Right lobe of liver (tissue), 6 donors: Measurements from ENCODE around the gene KRTCAP2. TPM values are rescaled to one million over a fixed set of nuclear protein-coding genes. Genes with fewer than 3 reads are reported as not detected.

Experiments
- ATAC-seq, 4 donors: fragments of 200-7000 bp; cut with Tn5 transposase; one replicate each; pipeline ENCODE4 v1.9.1; 2020; ENCODE audit warnings: mild to moderate bottlenecking in 4 of 4, moderate library complexity in 4 of 4
- DNase-seq, 3 donors: peaks; one replicate each; pipeline ENCODE4 v3.0.0-alpha.2; 2020
- H3K27ac ChIP-seq, 3 donors: fragments of 200-600 bp; one replicate each; pipeline ENCODE4 v1.8.0; 2022
- H3K27me3 ChIP-seq, 2 donors: fragments of 200-600 bp; one replicate each; pipeline ENCODE4 v1.8.0; 2022
- H3K36me3 ChIP-seq, 4 donors: fragments of 200-600 bp; sonication (generic) in 1 of 4; one replicate each; pipeline versions ENCODE4 v1.5.1 to v1.8.0; 2017 to 2022; ENCODE audit warnings: control low read depth in 1 of 4
- H3K4me1 ChIP-seq, 4 donors: fragments of 200-600 bp; sonication (generic) in 1 of 4; one replicate each; pipeline versions ENCODE4 v1.5.1 to v1.8.0; 2017 to 2022; ENCODE audit warnings: control low read depth in 1 of 4
- H3K4me3 ChIP-seq, 3 donors: fragments of 200-600 bp; one replicate each; pipeline ENCODE4 v1.8.0; 2022
- H3K9me3 ChIP-seq, 4 donors: fragments of 200-600 bp; sonication (generic) in 1 of 4; one replicate each; pipeline versions ENCODE4 v1.5.1 to v1.8.0; 2017 to 2022; ENCODE audit warnings: control low read depth in 1 of 4
- POLR2A ChIP-seq: fragments of 450-650 bp; IDR thresholded peaks from one replicate; pipeline ENCODE4 v1.6.1; 2017; ENCODE audit warnings: antibody characterized with exemption, mild to moderate bottlenecking
- WGBS: methylation state at CpG from one replicate; pipeline ENCODE4 v1.1.6; 2018; ENCODE audit warnings: low coverage, low lambda C conversion rate; ENCODE audit not compliant: insufficient coverage; ENCODE audit errors: missing lambda C conversion rate; 5-methylcytosine and 5-hydroxymethylcytosine counted together
- intact Hi-C, 2 donors: fragments of 100-400 bp; cut with DNase I; formaldehyde crosslinking; loops; one replicate each; pipeline versions ENCODE4 v1.11.2 to v1.14.1; 2022
- total RNA-seq, 6 experiments: library from RNA; depleted of rRNA in 2 of 6; stranded (reverse); fragments of >200 nt in 2 of 6; fragmentation: NEBNext Ultra II Directional in 3 of 6; extraction: Animal tissue kit (Norgen Biotek cat#: 25700) in 3 of 6; gene quantifications; one replicate each; pipeline versions ENCODE4 v1.1.0 to v1.2.4, GENCODE V29; 2016 to 2023
- TF ChIP-seq, protein P1 (sequence below), 4 donors: fragments of 200-600 bp in 3 of 4; fragments of 450-650 bp in 1 of 4; IDR thresholded peaks; one replicate each; pipeline versions ENCODE4 v1.5.1 to v1.8.0; 2016 to 2022; ENCODE audit warnings: antibody characterized with exemption in 4 of 4, mild to moderate bottlenecking in 2 of 4
- donor health status: DM: no; HTN: yes; CAD: no.
- donor health status: DM: no; HTN: no; CAD: no.
- donor health status: DM: no; HTN: no; CAD: no.
- donor health status: DM: no; HTN: yes; CAD: no.
- donor health status: DM: no; HTN: yes; CAD: no.

Gene KRTCAP2
- total RNA-seq, 6 experiments from 2014 or later = 85.5 to 145 (median 99.9) TPM

DNA sequence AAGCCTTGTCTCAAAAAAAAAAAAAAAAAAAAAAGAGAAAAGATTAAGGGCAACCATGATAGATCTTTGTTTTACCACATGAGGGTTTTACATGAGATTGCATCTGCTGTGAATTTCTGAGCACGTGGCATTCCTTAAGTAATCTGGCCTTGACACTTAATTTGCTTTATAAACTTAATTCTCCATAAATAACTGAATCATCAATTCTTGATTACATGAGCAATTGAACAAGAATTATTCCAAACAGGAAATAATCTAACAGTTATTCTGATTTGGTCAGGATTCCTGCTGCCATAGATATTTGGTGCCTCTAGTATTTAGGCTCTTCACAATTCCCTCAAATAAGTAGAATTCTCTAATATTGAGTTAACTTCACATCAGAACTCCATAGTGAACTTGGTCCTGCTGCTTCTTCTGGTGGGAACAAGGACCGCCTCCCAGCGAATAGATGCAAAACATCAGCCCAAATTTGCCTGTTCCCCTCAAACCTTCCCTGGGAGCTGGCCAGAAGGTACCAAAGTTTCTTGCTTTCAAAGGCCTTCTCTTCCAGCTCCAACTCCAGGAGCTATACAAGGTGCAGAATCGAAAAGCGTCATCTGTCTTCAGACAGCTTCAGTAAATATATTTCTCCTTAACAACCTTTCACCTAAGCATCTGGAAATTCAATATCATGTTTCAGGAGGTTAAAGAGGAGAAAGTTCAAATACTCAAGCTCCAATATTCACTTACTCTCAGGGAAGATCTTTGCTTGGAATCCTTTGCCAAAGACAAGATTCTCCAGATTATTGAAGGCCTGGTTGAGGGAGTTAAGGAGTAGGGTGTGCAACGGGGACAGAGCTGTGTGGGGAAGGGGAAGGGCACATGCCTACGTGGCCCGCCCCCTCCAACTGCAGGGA, 1.0 kb downstream of the KRTCAP2 start:
- intact Hi-C loops = no loop called here

DNA sequence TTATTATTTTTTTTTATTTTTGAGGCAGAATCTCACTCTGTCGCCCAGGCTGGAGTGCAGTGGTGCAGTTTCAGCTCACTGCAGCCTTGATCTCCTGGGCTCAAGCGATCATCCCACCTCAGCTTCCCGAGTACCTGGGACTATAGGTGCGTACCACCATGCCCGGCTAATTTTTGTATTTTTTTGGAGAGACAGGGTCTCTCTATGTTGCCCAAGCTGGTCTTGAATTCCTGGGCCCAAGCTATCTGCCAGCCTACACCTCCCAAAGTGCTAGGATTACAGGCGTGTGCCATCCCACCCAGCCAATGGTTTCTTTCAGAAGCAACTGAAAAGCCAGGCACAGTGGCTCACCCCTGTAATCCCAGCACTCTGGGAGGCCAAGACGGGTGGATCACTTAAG, 2.3 kb downstream of the KRTCAP2 start:
- DNase-seq = no peak
- TF ChIP-seq, protein P1, sequence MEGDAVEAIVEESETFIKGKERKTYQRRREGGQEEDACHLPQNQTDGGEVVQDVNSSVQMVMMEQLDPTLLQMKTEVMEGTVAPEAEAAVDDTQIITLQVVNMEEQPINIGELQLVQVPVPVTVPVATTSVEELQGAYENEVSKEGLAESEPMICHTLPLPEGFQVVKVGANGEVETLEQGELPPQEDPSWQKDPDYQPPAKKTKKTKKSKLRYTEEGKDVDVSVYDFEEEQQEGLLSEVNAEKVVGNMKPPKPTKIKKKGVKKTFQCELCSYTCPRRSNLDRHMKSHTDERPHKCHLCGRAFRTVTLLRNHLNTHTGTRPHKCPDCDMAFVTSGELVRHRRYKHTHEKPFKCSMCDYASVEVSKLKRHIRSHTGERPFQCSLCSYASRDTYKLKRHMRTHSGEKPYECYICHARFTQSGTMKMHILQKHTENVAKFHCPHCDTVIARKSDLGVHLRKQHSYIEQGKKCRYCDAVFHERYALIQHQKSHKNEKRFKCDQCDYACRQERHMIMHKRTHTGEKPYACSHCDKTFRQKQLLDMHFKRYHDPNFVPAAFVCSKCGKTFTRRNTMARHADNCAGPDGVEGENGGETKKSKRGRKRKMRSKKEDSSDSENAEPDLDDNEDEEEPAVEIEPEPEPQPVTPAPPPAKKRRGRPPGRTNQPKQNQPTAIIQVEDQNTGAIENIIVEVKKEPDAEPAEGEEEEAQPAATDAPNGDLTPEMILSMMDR (IDR thresholded peaks at IDR 0.05) = no peak
- no peak for TF ChIP-seq POLR2A
- Histone ChIP-seq H3K27ac (no peak overlapping the region), H3K4me1 (peaks cover 0 to 7% (median 2%) of the 10 kb centered on the region in 4 donors), H3K9me3 (no peaks in the 10 kb centered on the region), H3K27me3 (no peaks in the 10 kb centered on the region), H3K4me3 (no peak overlapping the region), H3K36me3 (peaks cover 0 to 10% (median 5%) of the 10 kb centered on the region in 4 donors)
- no peak for ATAC-seq
- intact Hi-C loops = no loop called here
- 96% methylated on average over 7 of the region's 7 CpGs for WGBS

More for the DNA sequence above, 1.0 kb downstream of the KRTCAP2 start:
- ATAC-seq = no peak
- Histone ChIP-seq H3K4me3 (peak overlapping the region; percentile 73 to 94 (median 87)), H3K27ac (peak overlapping the region; percentile 73 to 87 (median 78)), H3K36me3 (peaks cover 0 to 10% (median 5%) of the 10 kb centered on the region in 4 donors), H3K4me1 (peaks cover 0 to 7% (median 2%) of the 10 kb centered on the region in 4 donors), H3K9me3 (no peaks in the 10 kb centered on the region), H3K27me3 (no peaks in the 10 kb centered on the region)
- TF ChIP-seq POLR2A = no peak
- TF ChIP-seq, protein P1 (IDR thresholded peaks at IDR 0.05) = no peak
- 38% methylated on average over 7 of the region's 8 CpGs for WGBS
- no peak for DNase-seq

DNA sequence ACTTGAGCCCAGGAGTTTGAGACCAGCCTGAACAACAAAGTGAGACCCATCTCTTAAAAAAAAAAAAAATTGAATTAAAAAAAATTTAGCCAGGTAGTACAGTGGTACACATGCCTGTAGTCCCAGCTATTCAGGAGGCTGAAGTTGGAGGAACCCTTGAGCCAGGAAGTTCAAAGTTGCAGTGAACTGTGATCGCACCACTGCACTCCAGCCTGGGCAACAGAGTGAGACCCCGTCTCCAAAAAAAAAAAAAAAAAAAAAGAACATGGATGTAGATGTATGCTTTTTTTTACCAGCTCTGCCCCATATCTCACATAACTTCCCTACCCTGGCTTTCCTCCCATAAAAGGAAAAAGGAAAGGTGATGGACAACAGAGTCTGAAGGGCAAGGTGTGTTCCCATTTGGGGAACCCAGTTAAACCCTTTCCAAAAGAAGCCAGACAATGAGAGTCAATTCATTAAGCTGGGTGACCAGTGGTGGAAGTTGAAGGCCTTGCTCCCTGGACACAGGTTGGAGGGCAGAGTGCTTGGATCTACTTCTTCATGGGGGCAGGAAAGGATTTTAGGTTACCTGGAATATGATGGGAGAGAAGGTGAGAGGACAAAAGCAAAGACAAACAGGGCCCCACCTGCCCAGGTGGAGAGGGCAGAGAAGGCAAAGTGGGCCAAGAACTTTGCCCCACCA, 2.9 kb downstream of the KRTCAP2 start:
- Histone ChIP-seq H3K4me3 (no peak overlapping the region), H3K27me3 (no peaks in the 10 kb centered on the region), H3K36me3 (peaks cover 0 to 10% (median 5%) of the 10 kb centered on the region in 4 donors), H3K4me1 (peaks cover 0 to 7% (median 2%) of the 10 kb centered on the region in 4 donors), H3K27ac (no peak overlapping the region), H3K9me3 (no peaks in the 10 kb centered on the region)
- ATAC-seq = no peak
- no peak for TF ChIP-seq POLR2A
- TF ChIP-seq, protein P1 (IDR thresholded peaks at IDR 0.05) = no peak
- 100% methylated on average over 1 of the region's 2 CpGs for whole genome bisulfite sequencing
- no peak for DNase-seq
- intact Hi-C loops = no loop called here

- peaks cover 0 to 7% (median 2%) of the 10 kb centered on the region in 4 donors for H3K4me1 ChIP-seq
- TF ChIP-seq POLR2A = no peak
- TF ChIP-seq, protein P1 (IDR thresholded peaks at IDR 0.05) = no peak
- WGBS = 69% methylated on average over 5 of the region's 5 CpGs
- intact Hi-C loops = loop anchor here (5.0 kb wide), 1 partner anchor 77 kb away; no protein-coding TSS in a partner anchor
- ATAC-seq (no peak), DNase-seq (no peak)
- no peaks in the 10 kb centered on the region for H3K9me3 ChIP-seq
- no peak overlapping the region for H3K4me3 ChIP-seq
- H3K36me3 ChIP-seq = peaks cover 0 to 10% (median 5%) of the 10 kb centered on the region in 4 donors
- no peaks in the 10 kb centered on the region for H3K27me3 ChIP-seq
- no peak overlapping the region for H3K27ac ChIP-seq
Observed at GRCh38 chr1:155169541-155169940, 3.6 kb downstream of the KRTCAP2 start.
